GM06990 (cell line): Measurements from ENCODE around the gene RBM33.

Source experiments
- DNase-seq: peaks from one replicate; pipeline ENCODE4 v3.0.0-alpha.2; 2011; ENCODE audit not compliant: insufficient read length; ENCODE audit errors: extremely low read depth
- H3K27me3 ChIP-seq: replicated peaks from 2 replicates; pipeline ENCODE4 v1.6.0; 2011; ENCODE audit warnings: low read length; ENCODE audit not compliant: control insufficient read depth, insufficient read depth
- H3K36me3 ChIP-seq: 2 replicates; pipeline ENCODE4 v1.5.1; 2011; ENCODE audit warnings: low read length; ENCODE audit not compliant: control insufficient read depth, insufficient read depth
- H3K4me3 ChIP-seq: replicated peaks from 2 replicates; pipeline ENCODE4 v1.5.1; 2011; ENCODE audit warnings: low read depth, mild to moderate bottlenecking, control low read depth, low read length
- CTCF ChIP-seq: IDR thresholded peaks from 2 replicates; pipeline ENCODE4 v1.5.1; 2011; ENCODE audit warnings: low read length, control low read depth, mild to moderate bottlenecking, inconsistent platforms; ENCODE audit not compliant: insufficient read depth, poor library complexity, severe bottlenecking

Gene RBM33

DNA sequence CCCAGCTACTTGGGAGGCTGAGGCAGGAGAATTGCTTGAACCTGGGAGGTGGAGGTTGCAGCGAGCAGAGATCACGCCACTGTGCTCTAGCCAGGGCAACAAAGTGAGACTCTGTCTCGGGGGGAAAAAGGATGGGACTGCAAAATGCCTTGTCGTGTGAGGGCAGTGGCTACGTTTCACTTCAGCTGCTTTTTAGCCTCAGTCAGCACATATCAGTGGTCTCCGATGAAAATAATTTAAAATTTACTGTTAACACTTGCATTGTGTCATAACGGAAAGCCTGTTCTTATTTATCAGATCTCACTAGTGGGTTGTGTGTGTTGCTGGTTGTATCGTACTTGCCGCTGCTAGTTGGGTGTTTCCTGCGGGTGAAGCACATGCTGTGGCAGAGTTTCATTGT is 61.9 kb downstream of the RBM33 start:
- Histone ChIP-seq H3K36me3 (peaks cover 18% of the 10 kb centered on the region), H3K4me3 (no peak overlapping the region), H3K27me3 (no peaks in the 10 kb centered on the region)
- no peak for TF ChIP-seq CTCF
- DNase-seq = no peak

DNA sequence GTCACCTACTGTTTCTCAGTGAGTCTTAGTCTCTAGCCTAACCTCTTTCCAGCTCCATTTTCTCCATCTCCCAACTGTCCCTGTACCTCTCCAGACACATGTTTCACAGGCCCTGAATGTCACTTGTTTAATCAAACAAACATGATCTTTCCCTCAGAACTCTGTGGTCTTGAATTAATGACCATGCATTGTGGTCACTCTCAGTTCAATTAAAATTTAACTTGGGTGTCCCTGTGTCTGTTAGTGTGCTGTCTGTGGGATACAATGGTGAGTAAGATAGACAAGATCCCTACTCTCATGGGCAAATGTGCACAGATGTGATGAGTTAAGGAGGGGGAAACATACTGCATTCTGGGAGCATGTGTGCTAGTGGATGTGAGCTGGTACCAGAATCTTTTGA is 65.0 kb downstream of the RBM33 start:
- no peaks in the 10 kb centered on the region for H3K27me3 ChIP-seq
- peaks cover 25% of the 10 kb centered on the region for H3K36me3 ChIP-seq
- TF ChIP-seq CTCF = no peak
- no peak for DNase-seq
- no peak overlapping the region for H3K4me3 ChIP-seq

DNA sequence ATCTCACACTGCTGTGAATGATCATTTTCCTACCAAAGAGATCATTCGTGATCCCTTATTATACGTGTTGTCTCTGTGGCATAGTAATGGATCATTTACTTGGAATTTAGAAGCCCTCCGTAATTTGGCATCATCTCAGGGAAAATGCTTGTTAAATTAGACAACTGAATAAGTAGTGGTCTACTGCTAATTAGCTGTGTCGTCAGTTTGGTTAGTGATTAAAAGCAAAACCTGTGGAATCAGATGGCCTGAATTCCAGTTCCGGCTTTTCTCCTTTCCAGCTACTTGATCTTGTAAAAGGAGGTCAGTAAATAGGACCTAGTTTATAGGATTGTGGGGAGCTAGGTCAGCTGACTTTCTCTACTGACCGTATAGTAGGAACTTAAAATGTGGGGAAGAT is 65.6 kb downstream of the RBM33 start:
- H3K4me3 ChIP-seq = no peak overlapping the region
- H3K36me3 ChIP-seq = peaks cover 25% of the 10 kb centered on the region
- TF ChIP-seq CTCF = no peak

GRCh38 chr7:155710530-155710929 is 66.1 kb downstream of the RBM33 start:
- H3K27me3 ChIP-seq = no peaks in the 10 kb centered on the region
- no peak for DNase-seq
- TF ChIP-seq CTCF = no peak
- no peak overlapping the region for H3K4me3 ChIP-seq
- peaks cover 25% of the 10 kb centered on the region for H3K36me3 ChIP-seq

More for the DNA sequence above, 65.6 kb downstream of the RBM33 start:
- no peaks in the 10 kb centered on the region for H3K27me3 ChIP-seq
- no peak for DNase-seq

DNA sequence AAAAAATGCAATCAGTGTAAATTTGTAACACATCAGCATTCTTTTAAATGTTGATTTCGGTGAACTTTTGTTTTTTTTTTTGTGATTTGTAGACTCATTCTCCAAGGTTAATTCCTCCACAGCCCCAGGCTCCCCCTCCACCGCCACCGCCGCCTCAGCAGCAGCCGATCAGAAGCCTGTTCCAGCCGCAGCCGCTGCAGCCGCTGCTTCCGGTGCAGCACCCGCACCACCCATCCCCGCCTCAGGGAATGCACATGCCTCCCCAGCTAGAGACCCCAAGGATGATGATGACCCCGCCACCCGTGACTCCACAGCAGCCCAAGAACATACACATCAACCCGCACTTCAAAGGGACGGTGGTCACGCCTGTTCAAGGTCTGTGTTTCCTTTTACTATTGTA is 66.6 kb downstream of the RBM33 start:
- DNase-seq = no peak
- Histone ChIP-seq H3K4me3 (no peak overlapping the region), H3K27me3 (no peaks in the 10 kb centered on the region), H3K36me3 (peaks cover 24% of the 10 kb centered on the region)
- TF ChIP-seq CTCF = no peak

GRCh38 chr7:155713384-155713783 is 68.9 kb downstream of the RBM33 start:
- TF ChIP-seq CTCF = no peak
- no peak overlapping the region for H3K4me3 ChIP-seq
- H3K36me3 ChIP-seq = peaks cover 18% of the 10 kb centered on the region
- DNase-seq = no peak
- no peaks in the 10 kb centered on the region for H3K27me3 ChIP-seq
